Suprapubic skin (tissue), 4 donors: ENCODE data around the gene ANP32E.

ENCODE experiments used
- CTCF ChIP-seq, 2 donors: fragments of 200-600 bp in 1 of 2; fragments of 450-650 bp in 1 of 2; sonication (generic) in 1 of 2; IDR thresholded peaks; one replicate each; pipeline ENCODE4 v1.5.1; 2016 to 2019; ENCODE audit warnings: antibody characterized with exemption in 2 of 2, mild to moderate bottlenecking in 1 of 2, moderate library complexity in 1 of 2
- EP300 ChIP-seq: sonication (generic); formaldehyde crosslinking; IDR thresholded peaks from one replicate; pipeline ENCODE4 v1.6.1; 2017; ENCODE audit warnings: antibody characterized with exemption
- POLR2A ChIP-seq, 2 donors: fragments of 450-650 bp; IDR thresholded peaks; one replicate each; pipeline ENCODE4 v1.6.1; 2017; ENCODE audit warnings: antibody characterized with exemption in 2 of 2, mild to moderate bottlenecking in 2 of 2, moderate library complexity in 2 of 2
- POLR2AphosphoS5 ChIP-seq, 3 donors: sonication (generic); formaldehyde crosslinking; IDR thresholded peaks; one replicate each; pipeline ENCODE4 v1.6.1; 2017; ENCODE audit warnings: antibody characterized with exemption in 3 of 3

DNA sequence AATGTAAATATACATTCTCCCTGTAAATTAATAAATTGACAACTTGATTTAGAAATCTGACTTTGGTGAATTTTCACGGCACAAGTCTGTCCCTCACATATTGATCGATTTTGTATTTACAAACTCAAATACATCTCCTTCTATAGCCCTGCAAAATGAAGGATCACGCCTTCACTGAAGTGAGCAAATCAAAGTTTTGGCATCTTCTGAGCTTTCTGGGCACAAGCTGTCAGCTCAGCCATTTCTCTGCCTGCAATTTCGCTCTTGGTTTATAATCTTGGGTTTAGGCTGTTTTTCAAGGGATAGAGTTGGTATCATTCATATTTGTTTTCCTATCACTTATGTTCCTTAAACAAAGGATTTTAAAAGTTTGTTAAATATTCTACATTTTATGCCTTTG lies 25.8 kb downstream of the ANP32E start:
- TF ChIP-seq CTCF (IDR thresholded peaks at IDR 0.05) (no peak), POLR2AphosphoS5 (IDR thresholded peaks at IDR 0.05) (no peak), POLR2A (IDR thresholded peaks at IDR 0.05) (no peak), EP300 (no peak)
